ENCODE measurements around the gene HEXD. TPM values are rescaled to one million over a fixed set of nuclear protein-coding genes. Genes with fewer than 3 reads are reported as not detected.
"Not testable (repeated sequence)": the region's sequence is repeated elsewhere in the genome, so short reads cannot be mapped to it uniquely, and the experiment has no call there.

HEXD gene
- total RNA-seq, 1 donor from 2014 or later, result 12.5 TPM

DNA sequence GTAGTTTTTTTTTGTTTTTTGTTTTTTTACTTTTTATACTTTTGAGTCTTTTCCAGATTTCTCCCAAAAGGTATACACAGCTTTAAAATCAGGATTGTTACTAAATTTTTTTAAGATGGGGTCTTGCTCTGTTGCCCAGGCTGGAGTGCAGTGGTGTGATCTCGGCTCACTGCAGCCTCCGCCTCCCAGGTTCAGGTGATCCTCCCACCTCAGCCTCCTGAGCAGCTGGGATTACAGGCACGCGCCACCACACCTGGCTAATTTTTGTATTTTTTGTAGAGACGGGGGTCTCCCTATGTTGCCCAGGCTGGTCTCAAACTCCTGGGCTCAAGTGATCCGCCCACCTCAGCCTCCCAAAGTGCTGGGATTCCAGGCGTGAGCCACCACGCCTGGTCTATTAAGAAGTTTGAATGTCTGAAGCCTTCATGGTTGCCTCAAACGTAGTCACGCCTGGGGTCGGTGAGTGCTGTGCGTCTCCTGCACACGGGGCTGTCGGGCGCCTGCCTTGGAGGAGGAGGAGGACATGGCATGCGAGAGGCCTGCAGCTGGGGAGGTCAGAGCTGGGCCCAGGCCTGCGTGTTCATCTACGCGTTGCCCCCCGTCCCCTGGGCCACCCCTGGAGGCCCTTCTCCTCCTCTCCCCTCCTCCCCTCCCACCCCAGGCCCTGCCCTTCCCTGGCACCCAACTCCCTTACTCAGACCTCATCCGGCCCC, 35.8 kb upstream of the HEXD start:
- DNase-seq (ENCODE audit: low spot score), result not testable (repeated sequence)

GRCh38 chr17:82382933-82383255, 35.3 kb upstream of the HEXD start:
- no peak for DNase-seq (ENCODE audit: low spot score)

DNA sequence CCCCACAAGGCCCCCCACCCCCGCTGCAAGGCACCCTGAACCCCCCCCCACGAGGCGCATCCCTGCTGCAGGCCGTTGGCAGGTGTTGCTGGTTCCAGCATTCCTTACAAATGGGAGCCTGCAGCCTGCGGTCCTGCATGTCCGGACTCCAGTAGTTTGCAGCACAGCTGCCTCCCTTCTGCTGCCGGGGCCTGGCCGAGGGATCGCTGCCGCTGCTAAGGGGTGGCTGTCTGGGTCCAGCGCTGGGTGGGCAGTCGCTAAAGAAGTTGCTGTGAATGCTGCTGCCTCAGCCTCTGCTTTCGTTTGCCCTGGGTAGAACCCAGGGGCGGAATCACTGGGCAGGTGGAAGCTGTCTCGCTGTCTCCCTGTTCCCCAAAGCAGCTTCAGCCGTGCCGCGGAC, 34.7 kb upstream of the HEXD start:
- DNase-seq (ENCODE audit: low spot score), result no peak

DNA sequence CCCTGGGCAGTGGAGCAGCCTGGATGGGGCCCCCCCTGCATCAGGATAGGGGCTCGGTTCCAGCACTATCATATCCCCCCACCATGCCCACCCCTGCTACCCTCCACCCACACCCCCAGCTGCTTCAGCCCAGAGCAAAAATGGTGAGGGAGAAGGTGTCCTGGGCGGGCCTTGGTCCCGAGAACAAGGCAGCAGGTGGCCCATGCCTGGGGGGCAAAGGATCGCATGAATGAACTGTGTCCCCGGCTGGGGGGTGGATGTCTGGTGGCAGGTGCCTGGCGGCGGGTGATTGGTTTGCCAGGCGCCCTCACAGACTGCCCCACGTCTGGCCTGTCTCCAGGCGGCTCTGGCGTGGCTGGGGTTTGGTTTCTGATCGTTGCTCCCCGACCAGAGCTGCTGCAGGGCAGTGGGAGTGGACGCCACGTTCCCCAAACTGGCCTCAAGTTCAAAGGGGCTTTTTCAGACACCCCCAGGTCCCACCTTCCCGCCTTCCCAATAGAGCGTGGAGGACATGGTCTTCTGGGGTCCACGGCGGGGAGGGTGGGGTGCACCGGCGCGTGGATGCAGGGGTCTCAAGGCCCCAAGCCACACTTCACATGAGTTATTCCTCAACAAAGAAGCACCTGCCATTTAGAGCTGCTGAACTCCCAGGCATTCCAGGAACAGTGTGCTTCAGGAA, 34.0 kb upstream of the HEXD start:
- DNase-seq (ENCODE audit: low spot score), result no peak

DNA sequence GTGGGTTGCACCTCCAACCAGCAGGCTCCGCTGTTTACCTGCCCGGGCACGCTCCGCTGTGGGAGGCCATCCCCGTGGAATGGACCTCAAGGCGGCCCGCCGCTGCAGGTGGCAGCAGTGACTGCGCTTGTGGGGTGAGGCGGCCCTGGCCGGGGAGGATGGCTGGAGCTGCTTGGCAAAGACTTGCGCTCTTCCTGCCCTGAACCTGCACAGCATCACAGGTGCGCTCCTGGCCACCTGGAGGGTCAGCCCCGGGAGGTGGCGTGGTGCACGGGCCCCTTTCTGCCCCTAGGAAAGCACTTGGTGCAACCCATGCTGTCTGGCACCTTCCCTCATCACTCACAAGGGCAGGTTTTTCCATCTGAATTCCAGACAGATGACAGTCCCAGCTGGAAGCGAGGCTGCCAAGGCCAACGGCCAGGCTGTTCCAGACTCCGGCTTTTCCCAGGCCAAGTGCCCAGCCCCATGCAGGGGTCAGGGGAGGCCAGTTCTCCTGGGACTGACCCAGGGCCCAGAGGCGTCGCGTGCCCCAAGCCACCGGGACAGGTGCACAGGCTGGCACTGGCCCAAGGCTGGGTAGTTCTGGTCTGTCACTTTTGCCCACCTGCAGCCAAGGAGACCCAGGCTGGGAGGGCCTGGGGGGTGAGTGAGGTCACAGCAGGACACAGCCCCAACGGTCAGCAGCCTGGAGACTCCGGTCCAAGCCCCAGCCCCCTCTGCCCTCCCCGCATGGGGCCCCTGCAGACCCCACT, 33.2 kb upstream of the HEXD start:
- peak; percentile 54 for DNase-seq (ENCODE audit: low spot score)

- no peak for DNase-seq (ENCODE audit: low spot score)
Measured at GRCh38 chr17:82385559-82386254, 32.4 kb upstream of the HEXD start.

GRCh38 chr17:82386255-82386831, 31.8 kb upstream of the HEXD start:
- peak; percentile 87 for DNase-seq (ENCODE audit: low spot score)

DNA sequence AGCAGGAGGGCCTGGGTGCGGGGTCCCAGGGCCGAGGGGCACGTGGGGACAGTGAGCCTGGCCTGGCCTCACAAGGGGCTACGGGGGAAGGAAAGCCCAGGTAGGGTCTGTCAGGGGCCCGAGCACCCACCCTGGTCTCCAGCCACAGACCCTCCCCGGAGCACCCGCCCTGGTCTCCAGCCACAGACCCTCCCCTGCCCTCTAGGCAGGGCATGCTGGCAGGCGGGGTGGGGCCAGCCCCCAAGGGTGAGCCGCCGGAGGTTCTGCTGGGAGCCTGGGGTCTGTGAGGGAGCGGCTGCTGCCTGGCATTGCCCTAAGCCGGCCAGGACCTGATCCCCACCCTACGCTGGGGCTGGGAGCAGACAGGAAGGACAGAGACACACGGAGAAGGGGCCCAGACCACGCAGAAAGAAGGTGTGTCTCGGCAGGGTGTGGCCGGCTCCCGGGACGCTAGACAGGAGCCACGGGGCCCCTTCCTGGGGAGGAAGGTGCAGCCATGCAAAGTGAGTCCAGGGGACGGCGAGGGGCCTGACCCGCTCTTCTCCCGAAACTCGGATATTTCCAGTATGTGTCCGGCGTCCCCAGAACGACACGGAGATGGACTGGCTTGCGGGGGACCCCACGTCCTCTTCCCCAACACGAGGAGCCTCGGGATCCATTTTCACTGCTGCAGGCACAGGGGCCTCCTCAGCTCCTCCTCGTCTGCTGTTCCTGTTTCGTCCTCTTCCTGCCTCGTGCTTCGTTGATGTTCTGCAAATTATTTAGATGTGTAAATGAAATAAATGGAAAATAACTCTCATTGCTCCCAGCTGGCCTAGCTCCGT, 31.1 kb upstream of the HEXD start:
- DNase-seq (ENCODE audit: low spot score), result no peak

DNA sequence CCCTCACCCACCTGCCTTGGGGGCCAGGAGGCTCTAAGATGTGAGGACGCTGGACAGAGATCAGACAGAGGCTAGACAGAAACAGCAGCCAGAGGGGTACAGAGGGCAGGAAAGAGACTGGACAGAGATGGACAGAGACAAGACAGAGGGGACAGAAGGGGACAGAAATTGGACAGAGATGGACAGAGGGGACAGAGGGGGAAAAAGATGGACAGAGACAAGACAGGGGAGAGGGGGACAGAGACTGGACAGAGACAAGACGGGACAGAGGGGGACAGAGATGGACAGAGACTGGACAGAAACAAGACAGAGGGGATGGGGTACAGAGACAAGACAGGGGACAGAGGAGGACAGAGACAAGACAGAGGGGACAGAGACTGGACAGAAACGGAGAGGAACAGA, 30.4 kb upstream of the HEXD start:
- DNase-seq (ENCODE audit: low spot score), result no peak

- no peak for DNase-seq (ENCODE audit: low spot score)
Measured at GRCh38 chr17:82388223-82388921, 29.8 kb upstream of the HEXD start.

DNA sequence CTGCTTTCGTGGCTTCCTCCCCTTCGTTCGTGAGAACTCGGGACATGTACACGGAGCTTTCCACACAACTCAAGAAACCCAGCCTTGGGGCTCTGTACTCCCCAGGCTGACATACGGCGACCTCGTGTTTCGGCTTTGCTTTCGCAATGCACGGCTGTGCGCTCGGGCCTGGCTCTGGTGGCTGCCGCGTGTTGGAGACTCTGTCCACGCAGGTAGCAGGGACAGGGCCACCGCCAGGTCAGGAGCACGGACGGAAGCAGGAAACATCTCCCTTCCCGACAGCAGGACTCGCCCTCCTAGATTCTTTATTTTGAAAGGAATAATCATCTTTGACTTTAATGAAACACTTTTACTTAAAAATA, 29.2 kb upstream of the HEXD start:
- DNase-seq (ENCODE audit: low spot score), result no peak

DNA sequence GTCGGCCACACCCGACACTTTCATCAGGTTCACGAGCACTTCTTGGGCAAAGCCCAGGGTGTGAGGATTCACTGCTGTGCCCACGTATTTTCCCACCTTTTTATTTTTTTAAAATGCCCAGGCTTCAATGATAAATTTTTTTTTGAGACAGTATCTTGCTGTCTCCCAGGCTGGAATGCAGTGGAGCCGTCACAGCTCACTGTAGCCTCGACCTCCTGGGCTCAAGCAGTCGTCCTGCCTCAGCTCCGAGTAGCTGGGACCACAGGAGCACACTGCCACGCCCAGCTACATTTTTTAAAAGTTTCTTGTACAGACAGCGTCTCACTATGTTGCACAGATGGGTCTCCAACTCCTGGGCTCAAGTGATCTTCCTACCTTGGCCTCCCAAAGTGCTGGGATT, 28.8 kb upstream of the HEXD start:
- DNase-seq (ENCODE audit: low spot score), result no peak

GRCh38 chr17:82390015-82390859, 27.9 kb upstream of the HEXD start:
- no peak for DNase-seq (ENCODE audit: low spot score)

DNA sequence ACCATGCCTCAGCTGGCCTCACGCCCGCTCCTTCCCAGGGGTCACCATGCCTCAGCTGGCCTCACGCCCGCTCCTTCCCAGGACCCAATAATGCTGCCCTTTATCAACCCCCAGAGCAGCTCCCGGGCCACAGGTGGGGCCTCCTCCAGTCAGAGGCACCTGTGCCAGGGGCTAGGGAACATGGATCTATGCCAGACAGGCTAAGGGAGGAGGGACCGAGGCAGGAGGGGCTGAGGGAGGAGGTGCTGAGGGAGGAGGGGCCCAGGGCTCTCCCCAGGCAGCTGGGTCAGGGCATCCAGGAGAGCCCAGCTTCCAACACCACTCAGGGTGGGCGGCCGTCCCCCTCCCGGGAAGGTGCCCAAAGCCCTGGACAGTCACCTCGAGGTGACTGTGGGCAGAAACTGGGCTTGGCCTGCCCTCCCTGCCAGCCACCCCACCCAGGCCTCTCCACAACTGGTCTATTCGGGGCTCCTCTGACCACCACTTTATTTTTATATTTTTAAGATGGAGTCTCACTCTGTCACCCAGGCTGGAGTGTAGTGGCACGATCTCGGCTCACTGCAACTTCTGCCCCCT, 27.2 kb upstream of the HEXD start:
- no peak for DNase-seq (ENCODE audit: low spot score)

DNA sequence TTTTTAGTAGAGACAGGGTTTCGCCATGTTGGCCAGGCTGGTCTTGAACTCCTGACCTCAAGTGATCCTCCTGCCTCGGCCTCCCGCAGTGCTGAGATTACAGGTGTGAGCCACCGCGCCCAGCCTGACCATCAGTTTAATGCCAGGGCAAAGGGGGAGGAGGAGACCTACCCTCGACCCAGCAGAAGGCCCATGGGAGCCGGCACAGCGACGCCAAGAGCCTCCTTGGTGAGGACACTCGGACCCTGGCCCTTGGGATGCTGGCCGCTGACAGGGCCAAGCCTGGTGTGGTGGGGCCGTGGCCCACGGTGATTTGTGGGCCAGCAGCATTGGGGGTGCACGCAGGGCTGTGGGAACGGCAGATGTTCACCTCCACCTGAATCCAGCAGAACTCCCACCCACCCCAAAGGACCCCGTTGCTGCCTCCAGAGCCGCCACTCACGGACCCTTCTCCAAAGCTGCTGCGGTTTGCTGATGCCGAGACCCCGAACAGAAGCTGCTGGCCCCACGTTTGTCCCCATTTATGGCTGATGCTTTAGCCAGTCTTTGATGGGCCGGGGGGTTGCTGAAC, 26.6 kb upstream of the HEXD start:
- DNase-seq (ENCODE audit: low spot score), result no peak

DNA sequence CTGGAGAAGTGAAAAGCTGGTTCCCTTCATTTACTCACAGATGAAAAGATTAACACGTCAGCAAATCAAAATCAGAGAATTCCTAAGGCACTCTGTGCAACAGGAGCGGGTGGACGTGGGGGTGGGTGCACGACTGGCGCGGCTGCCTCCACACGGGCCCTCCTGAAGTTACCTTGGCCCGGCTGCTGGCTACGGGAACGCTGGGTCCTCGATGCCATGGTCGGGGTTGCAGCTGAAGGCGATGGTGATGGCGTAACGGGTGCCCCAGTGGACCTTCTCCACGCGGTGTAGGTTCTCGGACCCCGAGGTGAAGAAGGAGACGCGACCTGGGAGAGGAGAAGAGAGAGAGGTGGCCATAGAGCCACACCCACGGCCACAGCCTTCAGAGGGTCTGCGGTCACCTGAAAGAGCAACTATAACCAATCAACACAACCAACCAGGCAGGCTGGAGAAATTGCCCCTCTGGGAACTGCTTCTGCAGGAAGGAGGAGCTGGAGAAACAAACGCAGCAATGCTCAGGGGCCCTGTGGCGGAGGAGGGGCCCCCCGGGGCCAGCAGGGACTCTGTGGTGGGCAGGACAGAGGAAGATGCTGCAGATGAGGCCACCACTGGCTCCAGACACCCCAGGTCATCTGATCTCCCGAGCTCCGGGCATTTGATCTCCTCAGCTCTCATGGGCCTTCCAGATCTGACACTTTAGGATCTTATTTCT, 25.8 kb upstream of the HEXD start:
- DNase-seq (ENCODE audit: low spot score), result no peak

GRCh38 chr17:82392941-82393340, 25.2 kb upstream of the HEXD start:
- no peak for DNase-seq (ENCODE audit: low spot score)

DNA sequence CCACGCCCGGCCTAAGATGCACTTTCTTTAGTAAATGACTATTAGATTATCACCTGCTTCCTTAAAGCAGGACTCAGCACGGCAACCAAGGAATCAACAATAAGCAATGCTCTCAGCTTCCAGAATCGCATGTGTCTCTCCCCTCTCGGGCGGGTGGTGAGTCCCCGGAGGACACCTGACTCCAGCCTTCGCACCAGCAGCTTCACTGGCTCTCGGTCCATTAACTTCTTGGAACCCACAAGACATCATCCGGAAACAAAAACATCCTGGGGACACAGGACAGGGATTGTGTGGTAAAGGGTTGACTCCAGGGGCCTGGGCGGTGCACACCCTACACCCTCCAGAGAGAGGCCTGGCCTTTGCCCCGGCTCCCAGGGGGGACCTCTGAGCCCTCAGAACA, 23.9 kb upstream of the HEXD start:
- DNase-seq (ENCODE audit: low spot score), result no peak

All from umbilical cord (tissue), 2 donors.